Activated T-helper 1 cell treated with anti-CD3 and anti-CD28 coated beads, Interleukin-2, amount 50 U/mL, for 16 hours (primary cell): ENCODE measurements around the gene DAGLA.

Source experiments
- DNase-seq, 2 donors: peaks; one replicate each; pipeline ENCODE4 v3.0.0-alpha.2; 2020; ENCODE audit warnings: low read depth in 1 of 2, low spot score in 1 of 2

DAGLA gene

GRCh38 chr11:61728066-61728939 lies 48.1 kb downstream of the DAGLA start:
- no peak for DNase-seq

GRCh38 chr11:61728940-61729219 lies 48.7 kb downstream of the DAGLA start:
- DNase-seq: no peak

GRCh38 chr11:61730240-61730994 lies 50.2 kb downstream of the DAGLA start:
- DNase-seq: no peak

GRCh38 chr11:61731211-61731951 lies 51.2 kb downstream of the DAGLA start:
- DNase-seq: no peak

GRCh38 chr11:61731952-61732675 lies 51.9 kb downstream of the DAGLA start:
- DNase-seq: no peak

GRCh38 chr11:61732705-61733104 lies 52.5 kb downstream of the DAGLA start:
- DNase-seq: no peak

GRCh38 chr11:61733120-61733978 lies 53.2 kb downstream of the DAGLA start:
- peak; percentile 63 to 67 for DNase-seq

GRCh38 chr11:61734767-61735166 lies 54.6 kb downstream of the DAGLA start:
- no peak for DNase-seq

GRCh38 chr11:61735391-61735790 lies 55.2 kb downstream of the DAGLA start:
- no peak for DNase-seq

GRCh38 chr11:61736310-61736709 lies 56.1 kb downstream of the DAGLA start:
- DNase-seq: no peak

- no peak for DNase-seq
Measured at GRCh38 chr11:61737131-61737530, 56.9 kb downstream of the DAGLA start.

GRCh38 chr11:61737636-61738386 lies 57.6 kb downstream of the DAGLA start:
- DNase-seq: no peak

- DNase-seq: no peak
Measured at GRCh38 chr11:61738776-61739175, 58.6 kb downstream of the DAGLA start.

- DNase-seq: no peak
Measured at GRCh38 chr11:61739413-61739812, 59.2 kb downstream of the DAGLA start.

- no peak for DNase-seq
Measured at GRCh38 chr11:61739966-61740365, 59.8 kb downstream of the DAGLA start.

GRCh38 chr11:61742391-61742790 lies 62.2 kb downstream of the DAGLA start:
- no peak for DNase-seq

GRCh38 chr11:61743486-61744095 lies 63.4 kb downstream of the DAGLA start:
- DNase-seq: no peak

- DNase-seq: no peak
Measured at GRCh38 chr11:61744181-61744580, 64.0 kb downstream of the DAGLA start.

- no peak for DNase-seq
Measured at GRCh38 chr11:61744609-61745156, 64.5 kb downstream of the DAGLA start.
